ENCODE data around the gene EVA1A. TPM values are rescaled to one million over a fixed set of nuclear protein-coding genes. Genes with fewer than 3 reads are reported as not detected.

Gene EVA1A
- polyA plus RNA-seq, 2 of the 4 experiments (the other 2 are of a cell fraction): 2.5 to 19.0 TPM

- DNase-seq (ENCODE audit: low read depth in 1 of 2, low spot score in 1 of 2) (no peak), FAIRE-seq (no peak), ATAC-seq (no peak)
- Histone ChIP-seq H3K27ac (peak overlapping the region in 1 of 2 experiments; percentile 30; a peak in 1 of 6 replicates), H3K9me3 (no peaks in the 10 kb centered on the region), H3K4me3 (no peak overlapping the region), H3K4me1 (peaks cover 12% of the 10 kb centered on the region; the same call in 2 of the 3 replicates), H3K4me2 (peak overlapping the region; percentile 26; the same call in 1 of the 3 replicates)
- WGBS (ENCODE audit: missing lambda C conversion rate): 33% methylated on average over 7 of the region's 7 CpGs
- CTCF ChIA-PET: interaction anchor here (0.7 to 6.6 kb wide), 4 partner anchors 11 to 50 kb away, joined by 3 to 51 read pairs (median 12); partner anchors contain the start of gene EVA1A
- TF ChIP-seq ESRRA (IDR thresholded peaks at IDR 0.05; ENCODE audit: borderline replicate concordance, low read length) (no peak), FOSL2 (IDR thresholded peaks at IDR 0.05) (no peak), FOSL2 (CRISPR knock-in tag; IDR thresholded peaks at IDR 0.05) (no peak), KDM1A (IDR thresholded peaks at IDR 0.05; ENCODE audit: low read depth) (no peak), CHD2 (IDR thresholded peaks at IDR 0.05; ENCODE audit: low read length, partially characterized antibody) (no peak), HOXB5 (CRISPR knock-in tag; IDR thresholded peaks at IDR 0.05) (no peak), HOXA7 (CRISPR knock-in tag; IDR thresholded peaks at IDR 0.05) (no peak), ZNF302 (CRISPR knock-in tag; IDR thresholded peaks at IDR 0.05) (no peak), NFE2L2 (conservative IDR thresholded peaks at IDR 0.05; ENCODE audit: low read length) (no peak), RCOR1 (IDR thresholded peaks at IDR 0.05; ENCODE audit: low read depth, low read length) (no peak)
- POLR2A ChIA-PET: no interaction called here
These were observed 10.4 kb upstream of the EVA1A start for GRCh38 chr2:75570948-75571729.

GRCh38 chr2:75570024-75570947, 9.5 kb upstream of the EVA1A start:
- POLR2A ChIA-PET: no interaction called here
- ATAC-seq: no peak
- WGBS (ENCODE audit: missing lambda C conversion rate): 61% methylated on average over 8 of the region's 8 CpGs
- H3K4me3 ChIP-seq: no peak overlapping the region
- no peaks in the 10 kb centered on the region for H3K9me3 ChIP-seq
- no peak for FAIRE-seq
- no peak overlapping the region for H3K4me2 ChIP-seq
- TF ChIP-seq, protein P1, sequence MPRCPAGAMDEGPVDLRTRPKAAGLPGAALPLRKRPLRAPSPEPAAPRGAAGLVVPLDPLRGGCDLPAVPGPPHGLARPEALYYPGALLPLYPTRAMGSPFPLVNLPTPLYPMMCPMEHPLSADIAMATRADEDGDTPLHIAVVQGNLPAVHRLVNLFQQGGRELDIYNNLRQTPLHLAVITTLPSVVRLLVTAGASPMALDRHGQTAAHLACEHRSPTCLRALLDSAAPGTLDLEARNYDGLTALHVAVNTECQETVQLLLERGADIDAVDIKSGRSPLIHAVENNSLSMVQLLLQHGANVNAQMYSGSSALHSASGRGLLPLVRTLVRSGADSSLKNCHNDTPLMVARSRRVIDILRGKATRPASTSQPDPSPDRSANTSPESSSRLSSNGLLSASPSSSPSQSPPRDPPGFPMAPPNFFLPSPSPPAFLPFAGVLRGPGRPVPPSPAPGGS (IDR thresholded peaks at IDR 0.05): no peak
- TF ChIP-seq FOSB (CRISPR knock-in tag; IDR thresholded peaks at IDR 0.05): no peak
- TF ChIP-seq, protein P2, sequence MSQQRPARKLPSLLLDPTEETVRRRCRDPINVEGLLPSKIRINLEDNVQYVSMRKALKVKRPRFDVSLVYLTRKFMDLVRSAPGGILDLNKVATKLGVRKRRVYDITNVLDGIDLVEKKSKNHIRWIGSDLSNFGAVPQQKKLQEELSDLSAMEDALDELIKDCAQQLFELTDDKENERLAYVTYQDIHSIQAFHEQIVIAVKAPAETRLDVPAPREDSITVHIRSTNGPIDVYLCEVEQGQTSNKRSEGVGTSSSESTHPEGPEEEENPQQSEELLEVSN (IDR thresholded peaks at IDR 0.05; ENCODE audit: borderline replicate concordance, low read depth): no peak
- no peak for TF ChIP-seq CBX8 (IDR thresholded peaks at IDR 0.05)
- TF ChIP-seq NPAS2 (CRISPR knock-in tag; IDR thresholded peaks at IDR 0.05; ENCODE audit: borderline replicate concordance): no peak
- no peak for TF ChIP-seq RCOR1 (IDR thresholded peaks at IDR 0.05; ENCODE audit: low read depth, low read length)
- no peak for TF ChIP-seq SREBF2 (IDR thresholded peaks at IDR 0.05)
- no peak for TF ChIP-seq REST (IDR thresholded peaks at IDR 0.05)
- no peak for TF ChIP-seq KDM1A (IDR thresholded peaks at IDR 0.05; ENCODE audit: low read depth)
- no peak for TF ChIP-seq RFX5 (IDR thresholded peaks at IDR 0.05)
- no peak for TF ChIP-seq CHD4 (IDR thresholded peaks at IDR 0.05; ENCODE audit: borderline replicate concordance)
- no peak for TF ChIP-seq SMC3 (IDR thresholded peaks at IDR 0.05)
- TF ChIP-seq BHLHE40 (IDR thresholded peaks at IDR 0.05; ENCODE audit: low read depth, low read length): no peak
- TF ChIP-seq CHD2 (IDR thresholded peaks at IDR 0.05; ENCODE audit: low read length, partially characterized antibody): no peak
- no peak for TF ChIP-seq KDM5A (IDR thresholded peaks at IDR 0.05)
- no peak for TF ChIP-seq ZC3H11A (IDR thresholded peaks at IDR 0.05)
- CTCF ChIA-PET: interaction anchor here (0.7 to 6.6 kb wide), 4 partner anchors 10 to 49 kb away, joined by 3 to 51 read pairs (median 12); partner anchors contain the start of gene EVA1A
- no peak for DNase-seq (ENCODE audit: low read depth in 1 of 2, low spot score in 1 of 2)
- H3K27ac ChIP-seq: no peak overlapping the region
- H3K4me1 ChIP-seq: peaks cover 19% of the 10 kb centered on the region; the same call in 2 of the 3 replicates
